GM23338 (cell line): ENCODE results near the gene RCSD1. TPM values are rescaled to one million over a fixed set of nuclear protein-coding genes. Genes with fewer than 3 reads are reported as not detected.

Experiments used
- ATAC-seq: fragments of 200-7000 bp; cut with Tn5 transposase; 3 replicates; pipeline ENCODE4 v1.9.1; 2020
- DNase-seq: peaks from one replicate; pipeline ENCODE4 v3.0.0-alpha.2; 2015; ENCODE audit warnings: low spot score
- H2AFZ ChIP-seq: fragments of 200-600 bp; sonication (generic); 2 replicates; pipeline ENCODE4 v1.8.0; 2016; ENCODE audit warnings: antibody characterized with exemption, mild to moderate bottlenecking, moderate library complexity
- H3F3A ChIP-seq: fragments of 200-600 bp; sonication (generic); replicated peaks from 2 replicates; pipeline ENCODE4 v1.8.0; 2017; ENCODE audit warnings: antibody characterized with exemption, mixed run types, low read depth
- H3K27ac ChIP-seq: fragments of 200-600 bp; sonication (generic); 2 replicates; pipeline ENCODE4 v1.6.1; 2016; ENCODE audit warnings: low read depth
- H3K27me3 ChIP-seq: fragments of 200-600 bp; sonication (generic); 2 replicates; pipeline ENCODE4 v1.8.0; 2016; ENCODE audit warnings: mild to moderate bottlenecking, mixed run types, moderate library complexity; ENCODE audit not compliant: insufficient read depth
- H3K36me3 ChIP-seq: fragments of 200-600 bp; sonication (generic); 2 replicates; pipeline ENCODE4 v1.8.0; 2016; ENCODE audit warnings: mild to moderate bottlenecking; ENCODE audit not compliant: insufficient read depth
- H3K4me1 ChIP-seq: fragments of 200-600 bp; sonication (generic); 2 replicates; pipeline ENCODE4 v1.8.0; 2016; ENCODE audit warnings: mild to moderate bottlenecking, moderate library complexity; ENCODE audit not compliant: insufficient read depth
- H3K4me2 ChIP-seq: fragments of 200-600 bp; sonication (generic); 2 replicates; pipeline ENCODE4 v1.7.1; 2017; ENCODE audit warnings: mixed run types
- H3K4me3 ChIP-seq: fragments of 200-600 bp; sonication (generic); 2 replicates; pipeline ENCODE4 v1.6.1; 2016; ENCODE audit warnings: mixed run types
- H3K79me2 ChIP-seq: fragments of 200-600 bp; sonication (generic); replicated peaks from 2 replicates; pipeline ENCODE4 v1.8.0; 2017; ENCODE audit warnings: mild to moderate bottlenecking; ENCODE audit not compliant: insufficient read depth
- H3K9me2 ChIP-seq: fragments of 200-600 bp; sonication (generic); 2 replicates; pipeline ENCODE4 v1.8.0; 2017; ENCODE audit not compliant: insufficient read depth
- H4K20me1 ChIP-seq: fragments of 200-600 bp; sonication (generic); replicated peaks from 2 replicates; pipeline ENCODE4 v1.8.0; 2017; ENCODE audit warnings: mild to moderate bottlenecking; ENCODE audit not compliant: insufficient read depth
- H3K27ac Mint-ChIP-seq: 2 replicates; pipeline ENCODE4 v1.8.0; 2020; ENCODE audit warnings: inconsistent platforms, mild to moderate bottlenecking, moderate library complexity, mixed read lengths
- H3K27me3 Mint-ChIP-seq: 3 replicates; pipeline ENCODE4 v1.8.0; 2022; ENCODE audit warnings: low read depth, mild to moderate bottlenecking, moderate library complexity, mixed read lengths, inconsistent platforms; ENCODE audit not compliant: insufficient read depth, poor library complexity
- H3K36me3 Mint-ChIP-seq: 3 replicates; pipeline ENCODE4 v1.8.0; 2021; ENCODE audit warnings: low read depth, mild to moderate bottlenecking, inconsistent platforms, moderate library complexity, mixed read lengths
- H3K4me1 Mint-ChIP-seq: 3 replicates; pipeline ENCODE4 v1.8.0; 2020; ENCODE audit warnings: mild to moderate bottlenecking, inconsistent platforms, mixed read lengths
- H3K4me3 Mint-ChIP-seq: 3 replicates; pipeline ENCODE4 v1.8.0; 2021; ENCODE audit warnings: moderate library complexity, mild to moderate bottlenecking, inconsistent platforms, mixed read lengths
- H3K9me3 Mint-ChIP-seq: 3 replicates; pipeline ENCODE4 v1.8.0; 2020; ENCODE audit warnings: moderate library complexity, mild to moderate bottlenecking, inconsistent platforms, mixed read lengths
- CREB1 ChIP-seq: fragments of 250-450 bp; sonication (Bioruptor Pico); IDR thresholded peaks from 2 replicates; pipeline ENCODE4 v1.5.0; 2020; ENCODE audit warnings: low read depth, mild to moderate bottlenecking, moderate library complexity
- EZH2 ChIP-seq: fragments of 200-600 bp; sonication (generic); IDR thresholded peaks from one replicate; pipeline ENCODE4 v1.8.0; 2017; ENCODE audit warnings: antibody characterized with exemption, mild to moderate bottlenecking, low read depth; ENCODE audit not compliant: unreplicated experiment
- EZH2phosphoT487 ChIP-seq: fragments of 200-600 bp; sonication (generic); IDR thresholded peaks from one replicate; pipeline ENCODE4 v1.8.1; 2018; ENCODE audit warnings: antibody characterized with exemption; ENCODE audit not compliant: unreplicated experiment
- NANOG ChIP-seq: IDR thresholded peaks from 2 replicates; pipeline ENCODE4 v1.6.1; 2016; ENCODE audit warnings: antibody characterized with exemption, borderline replicate concordance
- POLR2AphosphoS5 ChIP-seq: IDR thresholded peaks from 2 replicates; pipeline ENCODE4 v1.6.1; 2016; ENCODE audit warnings: antibody characterized with exemption, low read depth
- STAT1 ChIP-seq: IDR thresholded peaks from one replicate; pipeline ENCODE4 v1.6.1; 2016; ENCODE audit warnings: antibody characterized with exemption; ENCODE audit not compliant: unreplicated experiment
- ZNF114 ChIP-seq: fragments of 250-450 bp; sonication (Bioruptor Pico); IDR thresholded peaks from 2 replicates; pipeline ENCODE4 v1.5.0; 2020; ENCODE audit warnings: mild to moderate bottlenecking, moderate library complexity
- ZNF331 ChIP-seq: fragments of 250-450 bp; sonication (Bioruptor Pico); IDR thresholded peaks from 2 replicates; pipeline ENCODE4 v1.5.0; 2020; ENCODE audit warnings: low read depth, mild to moderate bottlenecking, moderate library complexity
- polyA plus RNA-seq: library from polyadenylated mRNA; unstranded; fragments of >200 nt; fragmentation: Nextera tagmentation; extraction: Ambion mirVana; gene quantifications from 2 replicates; pipeline ENCODE4 v1.2.1, GENCODE V29; 2016
- total RNA-seq: library from RNA; depleted of rRNA; stranded (reverse); fragments of >200 nt; shearing (Covaris generic); gene quantifications from 2 replicates; pipeline ENCODE4 v1.2.3, GENCODE V29; 2014
- TF ChIP-seq, protein P1 (sequence below): IDR thresholded peaks from one replicate; pipeline ENCODE4 v1.6.1; 2018; ENCODE audit warnings: antibody characterized with exemption; ENCODE audit not compliant: unreplicated experiment
- TF ChIP-seq, protein P2 (sequence below): fragments of 250-450 bp; sonication (Bioruptor Pico); IDR thresholded peaks from 2 replicates; pipeline ENCODE4 v1.5.0; 2020; ENCODE audit warnings: mild to moderate bottlenecking, moderate library complexity

Gene RCSD1
- total and polyA plus RNA-seq, 2 experiments from 2014 or later, result 0.18 to 0.73 TPM

DNA sequence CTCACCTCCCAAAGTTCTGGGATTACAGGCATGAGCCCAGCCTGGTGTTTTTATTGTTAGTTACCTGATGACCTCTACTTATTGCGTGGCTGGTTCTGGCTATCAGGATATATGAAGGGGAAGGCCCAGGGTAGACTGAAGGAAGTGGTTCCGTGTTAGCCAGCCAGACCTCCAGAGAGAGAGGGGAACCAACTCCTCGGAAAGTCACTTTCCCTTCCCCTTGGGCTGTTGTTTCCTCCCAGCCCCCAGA is 2.5 kb upstream of the RCSD1 start:
- H3K27me3 ChIP-seq, result peaks cover 48% of the 10 kb centered on the region
- H3K36me3 Mint-ChIP-seq, result no peaks in the 10 kb centered on the region; the same call in 2 of the 3 replicates
- peaks cover 29% of the 10 kb centered on the region for H3K4me1 Mint-ChIP-seq
- H3K27me3 Mint-ChIP-seq, result peaks cover 40% of the 10 kb centered on the region
- TF ChIP-seq ZNF114, result no peak
- TF ChIP-seq CREB1, result no peak
- no peak for TF ChIP-seq NANOG
- no peak for TF ChIP-seq POLR2AphosphoS5
- TF ChIP-seq, protein P1, sequence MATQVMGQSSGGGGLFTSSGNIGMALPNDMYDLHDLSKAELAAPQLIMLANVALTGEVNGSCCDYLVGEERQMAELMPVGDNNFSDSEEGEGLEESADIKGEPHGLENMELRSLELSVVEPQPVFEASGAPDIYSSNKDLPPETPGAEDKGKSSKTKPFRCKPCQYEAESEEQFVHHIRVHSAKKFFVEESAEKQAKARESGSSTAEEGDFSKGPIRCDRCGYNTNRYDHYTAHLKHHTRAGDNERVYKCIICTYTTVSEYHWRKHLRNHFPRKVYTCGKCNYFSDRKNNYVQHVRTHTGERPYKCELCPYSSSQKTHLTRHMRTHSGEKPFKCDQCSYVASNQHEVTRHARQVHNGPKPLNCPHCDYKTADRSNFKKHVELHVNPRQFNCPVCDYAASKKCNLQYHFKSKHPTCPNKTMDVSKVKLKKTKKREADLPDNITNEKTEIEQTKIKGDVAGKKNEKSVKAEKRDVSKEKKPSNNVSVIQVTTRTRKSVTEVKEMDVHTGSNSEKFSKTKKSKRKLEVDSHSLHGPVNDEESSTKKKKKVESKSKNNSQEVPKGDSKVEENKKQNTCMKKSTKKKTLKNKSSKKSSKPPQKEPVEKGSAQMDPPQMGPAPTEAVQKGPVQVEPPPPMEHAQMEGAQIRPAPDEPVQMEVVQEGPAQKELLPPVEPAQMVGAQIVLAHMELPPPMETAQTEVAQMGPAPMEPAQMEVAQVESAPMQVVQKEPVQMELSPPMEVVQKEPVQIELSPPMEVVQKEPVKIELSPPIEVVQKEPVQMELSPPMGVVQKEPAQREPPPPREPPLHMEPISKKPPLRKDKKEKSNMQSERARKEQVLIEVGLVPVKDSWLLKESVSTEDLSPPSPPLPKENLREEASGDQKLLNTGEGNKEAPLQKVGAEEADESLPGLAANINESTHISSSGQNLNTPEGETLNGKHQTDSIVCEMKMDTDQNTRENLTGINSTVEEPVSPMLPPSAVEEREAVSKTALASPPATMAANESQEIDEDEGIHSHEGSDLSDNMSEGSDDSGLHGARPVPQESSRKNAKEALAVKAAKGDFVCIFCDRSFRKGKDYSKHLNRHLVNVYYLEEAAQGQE, result no peak
- TF ChIP-seq STAT1, result no peak
- no peak for TF ChIP-seq ZNF331 (CRISPR knock-in tag)
- TF ChIP-seq EZH2, result no peak
- TF ChIP-seq, protein P2, sequence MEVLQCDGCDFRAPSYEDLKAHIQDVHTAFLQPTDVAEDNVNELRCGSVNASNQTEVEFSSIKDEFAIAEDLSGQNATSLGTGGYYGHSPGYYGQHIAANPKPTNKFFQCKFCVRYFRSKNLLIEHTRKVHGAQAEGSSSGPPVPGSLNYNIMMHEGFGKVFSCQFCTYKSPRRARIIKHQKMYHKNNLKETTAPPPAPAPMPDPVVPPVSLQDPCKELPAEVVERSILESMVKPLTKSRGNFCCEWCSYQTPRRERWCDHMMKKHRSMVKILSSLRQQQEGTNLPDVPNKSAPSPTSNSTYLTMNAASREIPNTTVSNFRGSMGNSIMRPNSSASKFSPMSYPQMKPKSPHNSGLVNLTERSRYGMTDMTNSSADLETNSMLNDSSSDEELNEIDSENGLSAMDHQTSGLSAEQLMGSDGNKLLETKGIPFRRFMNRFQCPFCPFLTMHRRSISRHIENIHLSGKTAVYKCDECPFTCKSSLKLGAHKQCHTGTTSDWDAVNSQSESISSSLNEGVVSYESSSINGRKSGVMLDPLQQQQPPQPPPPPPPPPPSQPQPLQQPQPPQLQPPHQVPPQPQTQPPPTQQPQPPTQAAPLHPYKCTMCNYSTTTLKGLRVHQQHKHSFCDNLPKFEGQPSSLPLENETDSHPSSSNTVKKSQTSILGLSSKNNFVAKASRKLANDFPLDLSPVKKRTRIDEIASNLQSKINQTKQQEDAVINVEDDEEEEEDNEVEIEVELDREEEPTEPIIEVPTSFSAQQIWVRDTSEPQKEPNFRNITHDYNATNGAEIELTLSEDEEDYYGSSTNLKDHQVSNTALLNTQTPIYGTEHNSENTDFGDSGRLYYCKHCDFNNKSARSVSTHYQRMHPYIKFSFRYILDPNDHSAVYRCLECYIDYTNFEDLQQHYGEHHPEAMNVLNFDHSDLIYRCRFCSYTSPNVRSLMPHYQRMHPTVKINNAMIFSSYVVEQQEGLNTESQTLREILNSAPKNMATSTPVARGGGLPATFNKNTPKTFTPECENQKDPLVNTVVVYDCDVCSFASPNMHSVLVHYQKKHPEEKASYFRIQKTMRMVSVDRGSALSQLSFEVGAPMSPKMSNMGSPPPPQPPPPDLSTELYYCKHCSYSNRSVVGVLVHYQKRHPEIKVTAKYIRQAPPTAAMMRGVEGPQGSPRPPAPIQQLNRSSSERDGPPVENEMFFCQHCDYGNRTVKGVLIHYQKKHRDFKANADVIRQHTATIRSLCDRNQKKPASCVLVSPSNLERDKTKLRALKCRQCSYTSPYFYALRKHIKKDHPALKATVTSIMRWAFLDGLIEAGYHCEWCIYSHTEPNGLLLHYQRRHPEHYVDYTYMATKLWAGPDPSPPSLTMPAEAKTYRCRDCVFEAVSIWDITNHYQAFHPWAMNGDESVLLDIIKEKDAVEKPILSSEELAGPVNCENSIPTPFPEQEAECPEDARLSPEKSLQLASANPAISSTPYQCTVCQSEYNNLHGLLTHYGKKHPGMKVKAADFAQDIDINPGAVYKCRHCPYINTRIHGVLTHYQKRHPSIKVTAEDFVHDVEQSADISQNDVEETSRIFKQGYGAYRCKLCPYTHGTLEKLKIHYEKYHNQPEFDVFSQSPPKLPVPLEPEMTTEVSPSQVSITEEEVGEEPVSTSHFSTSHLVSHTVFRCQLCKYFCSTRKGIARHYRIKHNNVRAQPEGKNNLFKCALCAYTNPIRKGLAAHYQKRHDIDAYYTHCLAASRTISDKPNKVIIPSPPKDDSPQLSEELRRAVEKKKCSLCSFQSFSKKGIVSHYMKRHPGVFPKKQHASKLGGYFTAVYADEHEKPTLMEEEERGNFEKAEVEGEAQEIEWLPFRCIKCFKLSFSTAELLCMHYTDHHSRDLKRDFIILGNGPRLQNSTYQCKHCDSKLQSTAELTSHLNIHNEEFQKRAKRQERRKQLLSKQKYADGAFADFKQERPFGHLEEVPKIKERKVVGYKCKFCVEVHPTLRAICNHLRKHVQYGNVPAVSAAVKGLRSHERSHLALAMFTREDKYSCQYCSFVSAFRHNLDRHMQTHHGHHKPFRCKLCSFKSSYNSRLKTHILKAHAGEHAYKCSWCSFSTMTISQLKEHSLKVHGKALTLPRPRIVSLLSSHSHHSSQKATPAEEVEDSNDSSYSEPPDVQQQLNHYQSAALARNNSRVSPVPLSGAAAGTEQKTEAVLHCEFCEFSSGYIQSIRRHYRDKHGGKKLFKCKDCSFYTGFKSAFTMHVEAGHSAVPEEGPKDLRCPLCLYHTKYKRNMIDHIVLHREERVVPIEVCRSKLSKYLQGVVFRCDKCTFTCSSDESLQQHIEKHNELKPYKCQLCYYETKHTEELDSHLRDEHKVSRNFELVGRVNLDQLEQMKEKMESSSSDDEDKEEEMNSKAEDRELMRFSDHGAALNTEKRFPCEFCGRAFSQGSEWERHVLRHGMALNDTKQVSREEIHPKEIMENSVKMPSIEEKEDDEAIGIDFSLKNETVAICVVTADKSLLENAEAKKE (CRISPR knock-in tag), result no peak
- TF ChIP-seq EZH2phosphoT487, result no peak
- peaks cover 4% of the 10 kb centered on the region; the same call in 1 of the 3 replicates for H3K9me3 Mint-ChIP-seq
- peak overlapping the region; percentile 98 for H2AFZ ChIP-seq
- H3K79me2 ChIP-seq, result no peaks in the 10 kb centered on the region
- H3K36me3 ChIP-seq, result no peaks in the 10 kb centered on the region
- H3K4me3 ChIP-seq, result no peak overlapping the region
- no peak overlapping the region for H3K4me3 Mint-ChIP-seq
- no peaks in the 10 kb centered on the region for H3K9me2 ChIP-seq
- H3K4me1 ChIP-seq, result peaks cover 22% of the 10 kb centered on the region
- H3K27ac ChIP-seq, result no peak overlapping the region
- no peak overlapping the region for H3K27ac Mint-ChIP-seq
- H3K4me2 ChIP-seq, result no peak overlapping the region
- no peaks in the 10 kb centered on the region for H4K20me1 ChIP-seq
- ATAC-seq (no peak), DNase-seq (no peak)
- H3F3A ChIP-seq, result 0 out of 2 replicates have a peak, but pooled peaks cover 9% of the 10 kb centered on the region
